Umbilical cord (tissue), 2 donors: ENCODE measurements around the gene CREB5. TPM values are rescaled to one million over a fixed set of nuclear protein-coding genes. Genes with fewer than 3 reads are reported as not detected.
"Not testable (repeated sequence)": the region's sequence is repeated elsewhere in the genome, so short reads cannot be mapped to it uniquely, and the experiment has no call there.

Experiments used
- DNase-seq: peaks from one replicate; pipeline ENCODE4 v3.0.0-alpha.2; 2015; ENCODE audit warnings: low spot score
- total RNA-seq: library from RNA; depleted of rRNA; stranded (reverse); fragments of >200 nt; gene quantifications from one replicate; pipeline ENCODE4 v1.2.3, GENCODE V29; 2014; ENCODE audit warnings: low replicate concordance; ENCODE audit not compliant: insufficient read depth

CREB5 gene
- total RNA-seq, 1 donor from 2014 or later, result 17.8 TPM

DNA sequence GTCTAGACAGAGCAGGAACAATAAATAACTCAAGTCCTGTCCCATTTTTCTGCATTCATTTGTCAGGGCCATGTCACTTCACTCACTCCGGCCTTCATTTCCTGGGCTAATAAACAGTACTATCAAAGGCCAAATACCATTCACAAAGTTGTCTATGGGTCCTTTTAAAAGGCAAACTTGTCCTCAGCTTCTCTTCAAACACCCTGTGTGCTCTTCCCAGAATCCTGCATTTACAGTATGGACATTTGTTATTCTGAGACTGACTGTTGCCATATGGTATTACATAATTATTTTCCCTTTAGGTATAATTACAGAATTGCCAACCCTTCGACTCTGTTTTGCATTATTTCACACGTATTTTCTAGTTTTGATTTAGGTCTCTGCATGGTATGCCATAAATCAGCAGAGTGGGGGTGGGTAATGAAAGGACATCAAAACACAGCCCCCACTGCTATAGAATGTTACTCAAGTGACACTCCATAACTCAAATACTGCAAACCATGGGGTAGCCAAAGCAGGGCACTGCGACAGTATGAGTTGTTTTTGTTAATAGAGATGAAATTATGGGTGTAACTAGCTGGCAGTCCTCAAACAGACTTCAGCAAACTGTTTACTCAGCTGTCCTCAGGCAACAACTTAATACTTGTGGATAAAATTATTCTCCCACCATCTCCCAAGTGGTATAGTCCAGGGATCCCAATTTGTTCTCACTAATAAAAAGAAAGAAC is 362.1 kb downstream of the CREB5 start:
- DNase-seq, result no peak

DNA sequence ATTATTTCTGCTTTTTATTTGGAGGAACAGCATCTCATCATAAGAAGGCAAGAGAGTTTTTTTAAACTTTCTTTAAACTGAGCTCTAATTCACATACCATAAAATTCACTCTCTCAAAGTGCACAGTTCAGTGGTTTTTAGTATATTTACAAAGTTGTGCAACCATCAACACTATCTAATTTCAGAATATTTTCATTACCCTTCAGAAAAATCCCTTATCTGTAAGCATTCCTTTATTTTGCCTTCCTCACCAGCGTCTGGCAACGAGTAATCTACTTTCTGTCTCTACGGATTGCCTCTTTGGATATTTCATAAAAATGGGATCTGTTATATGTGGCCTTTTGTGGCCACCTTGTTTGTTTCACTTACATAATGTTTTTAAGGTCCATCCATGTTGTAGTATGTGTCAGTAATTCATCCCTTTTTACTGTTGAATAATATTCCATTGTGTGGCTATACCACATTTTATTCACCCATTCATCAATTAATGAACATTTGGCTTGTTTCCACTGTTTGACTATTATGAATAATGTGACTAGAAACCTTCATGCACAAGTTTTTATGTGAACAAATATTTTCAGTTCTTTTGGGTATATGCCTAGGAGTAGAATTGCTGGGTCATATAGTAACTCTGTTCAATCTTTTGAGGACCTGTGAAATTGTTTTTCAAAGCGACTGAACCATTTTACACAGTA is 364.3 kb downstream of the CREB5 start:
- no peak for DNase-seq

DNA sequence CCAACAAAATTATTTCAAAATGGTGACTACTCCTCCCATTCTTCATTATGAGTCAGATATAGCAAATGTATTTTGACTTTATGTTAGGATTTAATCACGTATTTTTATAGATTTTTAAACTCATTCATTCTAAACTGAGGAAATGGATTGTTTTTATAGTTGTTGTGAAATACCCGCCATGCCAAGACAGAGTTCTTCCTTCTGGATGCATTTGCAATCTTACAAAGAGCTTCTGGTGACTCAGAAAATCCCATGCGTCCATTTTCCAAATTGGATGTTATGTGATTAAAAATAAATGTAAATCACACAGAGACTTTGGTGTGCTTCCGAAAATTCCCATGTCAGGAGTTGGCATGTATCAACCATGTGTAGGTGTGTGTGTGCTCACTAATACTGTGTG is 366.5 kb downstream of the CREB5 start:
- DNase-seq, result no peak

DNA sequence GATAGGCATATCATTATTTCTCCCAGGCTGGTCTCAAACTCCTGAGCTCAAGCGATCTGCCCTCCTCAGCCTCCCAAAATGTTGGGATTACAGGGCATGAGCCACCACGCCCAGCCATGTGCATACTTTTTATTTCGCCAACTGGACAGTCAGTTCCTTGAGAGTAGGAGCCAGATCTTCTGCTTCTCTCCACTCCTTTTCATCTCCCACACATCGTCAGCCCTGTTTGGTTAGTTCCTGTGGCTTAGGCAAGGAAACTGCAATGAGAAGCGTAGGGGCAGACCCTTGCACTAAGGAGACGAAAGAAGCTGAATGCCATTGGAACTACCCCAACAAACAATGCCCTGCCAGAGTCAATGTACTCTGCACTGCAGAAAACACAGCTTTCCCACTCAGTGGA is 367.6 kb downstream of the CREB5 start:
- DNase-seq, result no peak

DNA sequence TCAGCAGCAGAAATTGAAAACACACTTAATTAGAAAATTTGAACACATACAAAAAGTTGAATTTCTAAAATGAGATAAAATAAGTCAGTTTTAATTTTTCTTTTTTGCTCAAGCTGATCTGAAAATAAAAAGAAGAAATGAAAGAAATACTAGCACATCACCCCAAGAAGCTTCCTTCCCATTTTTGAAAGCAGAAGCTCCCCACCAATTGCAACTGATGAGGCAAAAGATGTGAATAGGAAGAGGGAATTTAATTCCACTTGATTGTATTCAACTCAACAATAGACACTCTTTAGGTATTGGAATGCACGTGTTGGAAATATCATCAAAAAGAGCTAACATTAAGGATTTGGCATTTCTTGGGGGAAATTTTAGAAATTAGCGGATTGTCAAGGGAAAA is 370.0 kb downstream of the CREB5 start:
- DNase-seq, result no peak

DNA sequence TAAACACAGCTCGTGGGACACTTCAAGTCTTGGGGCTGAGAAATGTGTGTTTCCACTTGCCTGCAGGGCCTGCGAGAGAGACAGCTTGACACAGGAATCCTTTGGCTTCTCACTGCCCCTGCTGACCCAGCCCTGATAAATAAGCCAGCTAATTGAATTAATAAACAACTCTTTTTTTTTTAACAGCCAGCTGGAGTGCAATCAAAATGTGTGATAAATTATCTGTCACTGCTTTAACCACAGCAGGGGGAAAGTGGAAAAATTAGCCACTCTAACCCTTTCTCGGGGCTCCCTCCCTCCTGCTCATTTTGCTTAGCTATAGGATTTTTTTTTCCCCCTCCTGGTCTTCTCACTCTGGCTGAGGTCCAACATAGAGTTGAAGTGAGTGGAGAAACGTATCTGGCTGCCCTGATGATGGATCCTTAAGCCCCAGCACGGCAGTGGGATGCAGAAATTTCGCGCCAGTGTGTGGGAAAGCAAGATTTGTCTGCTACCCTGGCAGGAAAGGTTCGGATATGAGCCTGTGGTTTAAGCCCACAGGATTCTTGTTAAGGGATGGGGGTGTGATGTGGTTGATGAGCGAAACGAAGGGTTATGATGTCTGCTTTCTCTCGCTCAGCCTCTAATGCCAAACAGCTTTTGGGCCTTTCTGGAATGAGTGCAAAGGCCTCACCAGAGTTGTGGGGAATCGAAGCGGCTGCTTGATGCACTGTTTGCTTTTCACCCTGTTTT is 372.0 kb downstream of the CREB5 start:
- DNase-seq, result peak; percentile 63

DNA sequence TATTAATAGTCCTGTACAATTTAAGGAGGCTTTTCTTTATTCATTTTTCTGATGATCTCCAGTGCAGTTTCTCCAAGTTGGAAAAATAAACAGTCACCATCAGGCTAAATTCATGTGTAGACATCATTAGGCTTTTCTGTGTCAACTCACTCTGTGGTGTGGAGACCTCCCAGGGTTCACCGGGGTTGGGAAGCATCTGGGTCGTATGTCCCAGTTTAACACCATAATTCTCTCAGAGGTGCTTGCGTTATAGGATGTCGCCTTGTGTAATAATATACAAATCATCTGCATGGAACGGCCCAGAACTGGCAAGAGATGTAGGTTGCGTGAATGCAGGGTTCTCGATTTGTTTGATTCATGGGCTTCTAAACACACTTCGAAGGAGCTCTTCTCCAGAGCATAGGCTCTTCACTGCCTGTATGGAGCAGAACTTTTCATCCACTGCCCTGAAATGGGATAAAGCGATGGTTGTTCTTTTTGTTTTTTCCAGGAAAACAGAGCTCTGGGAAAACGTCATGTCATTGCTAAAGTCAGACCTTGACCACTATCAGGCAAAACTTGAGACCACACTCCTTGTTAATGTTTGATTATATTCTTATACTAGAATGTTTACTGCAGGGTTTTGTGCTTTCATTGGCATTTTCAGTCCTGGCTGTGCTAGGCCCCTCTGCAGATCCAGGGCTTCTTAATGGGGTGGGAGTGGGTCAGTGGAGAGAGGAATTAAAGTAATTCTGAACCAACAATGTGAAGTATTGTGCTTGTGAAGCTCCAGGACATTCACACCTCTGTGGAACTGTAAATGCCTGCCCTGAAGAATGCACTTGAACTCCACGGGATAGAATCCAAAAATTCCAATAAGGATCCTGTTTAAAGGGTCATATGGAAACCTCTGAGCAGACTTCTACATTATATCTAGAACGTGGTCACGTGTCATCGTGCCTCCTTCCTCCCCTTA is 373.0 kb downstream of the CREB5 start:
- DNase-seq, result no peak

DNA sequence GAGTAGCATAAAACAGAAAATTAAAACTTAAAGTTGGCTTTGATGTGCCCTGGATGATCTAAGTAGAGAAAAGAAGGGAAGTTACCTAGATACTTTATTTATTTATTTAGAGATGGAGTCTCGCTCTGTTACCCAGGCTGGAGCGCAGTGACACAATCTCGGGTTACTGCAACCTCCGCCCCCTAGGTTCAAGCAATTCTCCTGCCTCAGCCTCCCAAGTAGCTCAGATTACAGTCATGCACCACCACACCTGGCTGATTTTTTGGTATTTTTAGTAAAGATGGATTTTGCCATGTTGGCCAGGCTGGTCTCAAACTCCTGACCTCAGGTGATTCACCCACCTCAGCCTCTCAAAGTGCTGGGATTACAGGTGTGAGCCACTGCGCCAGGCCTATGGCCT is 373.8 kb downstream of the CREB5 start:
- DNase-seq, result not testable (repeated sequence)

DNA sequence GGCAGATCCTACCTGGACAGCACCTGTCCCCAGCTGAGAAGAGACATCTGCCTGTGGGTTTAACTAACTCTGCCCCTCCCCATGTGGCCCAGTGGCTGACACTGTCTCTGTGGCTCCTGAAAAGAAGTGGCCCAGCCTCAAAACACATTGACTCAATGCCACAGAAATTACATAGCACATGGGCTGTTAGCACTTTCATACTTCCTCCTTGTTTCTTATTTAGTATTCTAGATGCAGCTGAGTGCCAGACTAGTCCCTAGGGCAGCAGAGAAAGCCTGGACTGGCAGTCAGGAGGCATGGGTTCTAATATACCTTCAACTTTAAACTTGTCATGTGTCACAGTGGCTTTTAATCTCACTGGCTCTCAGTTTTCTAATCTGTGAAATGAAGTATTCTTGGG is 374.8 kb downstream of the CREB5 start:
- no peak for DNase-seq

DNA sequence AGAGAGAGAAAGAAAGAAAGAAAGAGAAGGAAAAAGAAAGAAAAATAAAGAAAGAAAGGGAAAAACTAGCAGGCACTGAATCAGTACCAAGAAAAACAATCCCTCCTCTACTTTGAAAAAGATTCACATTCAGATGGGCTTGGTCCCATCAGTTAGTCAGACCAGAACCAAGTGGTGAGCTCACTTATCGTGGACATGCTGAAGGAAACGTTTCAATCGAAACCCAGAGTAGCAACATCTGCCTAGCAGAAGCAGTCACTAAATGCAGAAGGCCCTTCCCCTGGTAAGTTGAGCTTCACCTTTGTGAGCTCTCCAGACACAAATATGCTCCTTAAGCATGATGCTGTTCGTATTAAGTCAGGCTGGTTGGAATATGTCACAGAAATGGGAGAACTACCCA is 378.1 kb downstream of the CREB5 start:
- no peak for DNase-seq

DNA sequence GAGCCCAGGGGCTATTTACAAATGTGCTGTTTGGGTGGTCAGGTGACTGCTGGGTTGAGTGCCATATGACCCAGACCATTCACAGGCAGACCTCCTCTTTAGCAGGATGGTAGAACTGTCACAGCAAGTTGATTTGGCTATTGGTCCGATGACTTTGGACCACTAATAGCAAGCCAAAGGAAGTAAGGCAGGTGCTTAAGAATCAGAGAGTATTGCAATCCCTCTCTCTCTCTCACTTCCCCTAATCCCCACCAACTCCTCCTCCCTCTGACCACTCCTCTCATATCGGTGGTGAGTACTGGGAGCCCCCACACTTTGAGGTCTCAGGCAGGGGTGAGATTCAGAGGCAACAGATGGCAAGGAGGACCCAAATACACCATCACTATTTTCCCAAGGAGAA is 380.5 kb downstream of the CREB5 start:
- DNase-seq, result no peak

DNA sequence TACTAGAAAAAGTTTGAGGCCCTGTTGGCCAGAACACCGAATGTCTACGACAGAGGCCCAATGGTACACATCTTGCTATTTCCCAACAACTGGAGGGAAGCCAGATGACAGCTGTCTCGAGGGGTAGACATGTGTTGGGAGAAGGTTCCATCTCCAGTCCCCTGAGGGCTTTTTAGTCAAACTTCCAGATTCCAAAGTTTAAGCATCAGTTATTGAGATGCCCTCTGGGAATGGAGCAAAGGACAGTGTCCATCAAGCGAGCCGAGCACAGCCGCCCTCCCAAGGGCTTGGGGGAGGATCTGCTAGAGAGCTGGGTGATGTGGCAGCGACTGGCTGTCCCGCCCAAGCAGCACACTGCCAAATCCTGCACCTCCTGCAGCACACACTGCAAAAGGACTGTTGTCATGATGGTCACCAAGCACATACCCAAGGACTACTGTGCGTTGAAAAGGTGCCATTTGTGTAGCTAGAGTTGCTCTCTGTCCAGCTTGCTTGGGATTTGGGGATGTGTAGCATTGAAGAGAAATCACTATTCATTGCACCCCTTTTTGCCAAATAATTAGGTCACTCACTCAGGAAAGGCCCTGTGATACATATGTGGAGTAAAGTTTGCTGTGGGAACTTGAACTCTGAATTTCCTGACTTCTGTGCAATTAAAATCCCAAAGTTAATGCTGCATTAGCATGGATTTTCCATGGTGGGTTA is 381.2 kb downstream of the CREB5 start:
- DNase-seq, result no peak

DNA sequence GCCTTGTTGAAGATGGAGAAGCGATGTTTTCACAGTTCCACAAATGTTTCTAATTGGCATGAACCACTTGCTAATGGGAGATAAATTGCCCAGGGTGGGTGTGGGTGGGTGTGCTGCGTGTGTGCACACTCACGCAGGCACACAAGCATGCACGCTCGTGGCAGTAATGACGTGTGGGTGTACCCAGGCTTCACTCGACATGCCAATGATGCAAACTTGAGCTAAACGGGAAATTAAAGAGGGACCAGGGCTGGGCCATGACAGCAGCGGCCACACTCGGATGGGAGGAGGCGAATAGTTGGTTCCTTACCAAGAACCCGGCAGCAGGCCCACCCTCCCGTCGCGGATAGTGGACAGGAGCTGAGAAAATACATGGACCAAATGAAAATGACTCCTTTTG is 386.0 kb downstream of the CREB5 start:
- DNase-seq, result no peak

DNA sequence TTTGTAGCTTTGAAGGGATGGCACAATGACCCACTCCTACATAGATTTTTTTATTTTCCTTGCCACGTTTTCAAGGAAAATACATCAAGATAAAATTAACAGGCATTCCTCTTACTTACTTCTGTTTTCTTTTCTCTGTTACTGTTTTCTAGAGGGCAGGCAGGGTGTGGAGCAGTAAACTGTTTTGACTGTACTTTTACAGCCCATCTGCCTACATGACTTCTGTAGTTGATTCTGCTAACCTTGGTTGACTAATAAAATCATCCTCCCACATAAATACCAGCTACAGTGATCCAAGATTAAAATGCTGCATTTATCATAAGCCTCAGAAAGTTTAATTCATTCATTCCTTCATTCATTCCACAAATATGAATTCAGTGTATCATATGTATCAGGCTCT is 387.3 kb downstream of the CREB5 start:
- no peak for DNase-seq

DNA sequence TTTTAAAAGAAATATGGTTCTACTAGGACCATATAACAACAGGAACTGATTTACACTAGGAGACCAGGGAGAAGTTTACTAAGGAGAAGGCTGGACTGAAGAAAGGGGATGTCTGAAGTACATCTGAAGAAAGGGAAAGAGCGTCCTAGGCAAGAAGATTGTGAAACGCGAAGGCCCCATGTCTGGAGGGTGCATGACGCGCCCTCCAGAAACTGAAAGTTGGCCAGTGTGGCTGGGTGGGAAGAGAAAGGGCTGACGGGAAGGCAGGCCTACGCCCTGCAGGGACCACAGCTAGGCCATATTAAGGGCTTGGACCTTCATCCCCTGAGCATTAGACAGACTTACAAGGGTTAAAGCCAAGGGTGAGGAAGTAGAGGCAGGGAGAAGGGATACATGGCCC is 387.8 kb downstream of the CREB5 start:
- peak; percentile 27 for DNase-seq

DNA sequence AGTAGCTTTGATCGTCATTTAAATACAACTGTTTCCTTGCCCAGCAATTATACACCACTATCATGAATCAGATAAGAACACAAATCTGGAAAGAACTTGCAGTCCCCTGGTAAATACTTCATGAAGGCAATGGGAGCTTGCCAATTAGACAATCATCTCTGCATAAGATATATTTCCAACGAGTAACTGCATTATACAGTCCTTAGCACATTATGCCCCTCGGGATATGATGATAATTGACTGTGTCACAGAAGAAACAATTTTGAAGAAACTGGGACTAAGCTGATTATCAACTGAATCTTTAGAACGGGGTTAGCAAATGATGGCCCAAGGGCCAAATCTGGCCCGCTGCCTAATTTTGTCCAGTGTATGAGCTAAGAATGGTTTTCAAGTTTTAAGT is 390.1 kb downstream of the CREB5 start:
- DNase-seq, result no peak

DNA sequence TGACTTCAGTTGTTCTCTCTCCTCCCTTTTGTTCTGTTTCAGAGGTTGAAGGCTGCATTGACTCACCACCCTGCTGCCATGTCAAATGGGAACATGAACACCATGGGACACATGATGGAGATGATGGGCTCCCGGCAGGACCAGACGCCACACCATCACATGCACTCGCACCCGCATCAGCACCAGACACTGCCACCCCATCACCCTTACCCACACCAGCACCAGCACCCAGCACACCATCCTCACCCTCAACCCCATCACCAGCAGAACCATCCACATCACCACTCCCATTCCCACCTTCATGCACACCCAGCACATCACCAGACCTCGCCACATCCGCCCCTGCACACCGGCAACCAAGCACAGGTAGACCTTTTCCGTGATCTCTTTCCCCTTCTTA is 391.8 kb downstream of the CREB5 start:
- DNase-seq, result no peak

DNA sequence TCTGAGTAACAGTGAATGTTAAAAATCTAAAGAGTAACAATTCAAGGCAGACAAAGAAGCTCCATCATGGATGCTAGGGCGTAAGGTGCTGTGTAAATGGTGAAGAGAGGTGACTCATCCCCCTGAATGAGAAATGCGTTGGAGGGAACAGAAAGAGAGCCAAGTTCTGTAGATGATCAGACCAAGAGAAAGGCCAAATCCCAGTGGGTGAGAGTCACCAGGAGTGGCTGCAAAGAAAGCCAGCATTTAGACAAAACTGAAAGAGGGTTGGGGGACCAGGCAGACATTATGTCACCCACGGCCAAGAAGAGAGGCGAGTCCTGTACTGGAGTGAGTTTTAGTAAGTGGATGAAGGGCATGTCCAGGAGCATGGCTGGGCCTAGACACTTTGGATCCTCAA is 392.7 kb downstream of the CREB5 start:
- DNase-seq, result no peak

DNA sequence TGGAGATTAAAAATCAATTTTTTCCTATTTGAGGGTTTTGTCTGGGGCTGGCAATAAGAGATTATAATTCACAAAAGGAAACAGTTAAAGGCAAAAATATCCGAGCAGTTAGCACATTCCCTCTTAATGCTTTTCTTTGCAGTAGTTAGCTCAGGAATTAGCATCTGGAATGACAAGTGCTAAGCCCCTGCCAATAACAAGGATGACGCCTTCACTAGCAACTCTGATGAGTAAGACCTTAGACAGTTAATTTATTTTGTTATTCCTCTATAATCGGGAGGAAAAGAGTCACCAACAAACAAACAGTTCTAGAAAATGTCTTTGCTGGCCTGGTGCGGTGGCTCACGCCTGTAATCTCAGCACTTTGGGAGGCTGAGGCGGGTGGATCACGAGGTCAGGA is 394.5 kb downstream of the CREB5 start:
- no peak for DNase-seq

DNA sequence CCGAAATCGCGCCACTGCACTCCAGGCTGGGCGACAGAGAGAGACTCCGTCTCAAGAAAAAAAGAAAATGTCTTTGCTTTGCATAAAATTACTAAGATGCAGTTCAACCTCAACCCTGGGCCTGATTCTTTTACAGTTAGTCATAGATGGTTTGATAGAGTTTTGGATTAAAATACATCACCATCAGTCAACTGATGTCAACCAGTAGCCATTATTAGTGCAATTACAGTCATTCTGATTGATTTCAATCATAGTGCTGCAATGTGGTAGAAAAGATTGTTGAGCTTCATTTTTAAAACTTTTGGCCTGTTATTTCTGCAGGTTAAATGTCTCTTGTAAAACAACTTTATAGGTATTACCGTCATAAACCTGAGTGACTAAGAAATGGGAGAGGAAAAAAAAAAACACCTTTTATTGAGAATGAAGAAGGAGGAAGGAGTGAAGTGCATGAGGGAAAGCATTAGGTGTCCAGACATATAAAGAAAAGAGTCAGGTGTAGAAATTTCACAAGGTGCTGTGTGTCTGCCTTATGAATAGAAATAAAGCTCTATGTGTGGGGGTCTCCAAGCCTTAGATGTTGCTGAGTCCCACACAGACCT is 395.2 kb downstream of the CREB5 start:
- no peak for DNase-seq
